Middle frontal gyrus (tissue), 1 donor: ENCODE measurements around the gene FCHO2.

Source experiments
- DNase-seq: peaks from one replicate; pipeline ENCODE4 v3.0.0-alpha.2; 2015; ENCODE audit warnings: low spot score; ENCODE audit errors: extremely low spot score

Gene FCHO2

GRCh38 chr5:73028991-73029595 is 73.3 kb downstream of the FCHO2 start:
- DNase-seq: no peak

- no peak for DNase-seq
These were observed 74.7 kb downstream of the FCHO2 start for GRCh38 chr5:73030531-73030930.

GRCh38 chr5:73030995-73031394 is 75.2 kb downstream of the FCHO2 start:
- no peak for DNase-seq

- no peak for DNase-seq
These were observed 76.0 kb downstream of the FCHO2 start for GRCh38 chr5:73031839-73032238.

- DNase-seq: no peak
These were observed 76.8 kb downstream of the FCHO2 start for GRCh38 chr5:73032635-73033034.

- DNase-seq: no peak
These were observed 81.7 kb downstream of the FCHO2 start for GRCh38 chr5:73037545-73037944.

GRCh38 chr5:73039082-73039481 is 83.2 kb downstream of the FCHO2 start:
- DNase-seq: no peak

- DNase-seq: no peak
These were observed 87.2 kb downstream of the FCHO2 start for GRCh38 chr5:73042993-73043392.

- no peak for DNase-seq
These were observed 88.7 kb downstream of the FCHO2 start for GRCh38 chr5:73044546-73044945.

- no peak for DNase-seq
These were observed 89.8 kb downstream of the FCHO2 start for GRCh38 chr5:73045623-73046022.

- DNase-seq: no peak
These were observed 105.8 kb downstream of the FCHO2 start for GRCh38 chr5:73061593-73061992.

- DNase-seq: no peak
These were observed 110.6 kb downstream of the FCHO2 start for GRCh38 chr5:73066466-73066865.

GRCh38 chr5:73067213-73067612 is 111.4 kb downstream of the FCHO2 start:
- DNase-seq: no peak

GRCh38 chr5:73081093-73081492 is 125.3 kb downstream of the FCHO2 start:
- no peak for DNase-seq

- no peak for DNase-seq
These were observed 132.2 kb downstream of the FCHO2 start for GRCh38 chr5:73088026-73088425.

GRCh38 chr5:73093943-73094342 is 138.1 kb downstream of the FCHO2 start:
- no peak for DNase-seq

GRCh38 chr5:73094415-73094814 is 138.6 kb downstream of the FCHO2 start:
- DNase-seq: no peak

- DNase-seq: no peak
These were observed 139.9 kb downstream of the FCHO2 start for GRCh38 chr5:73095564-73096238.

- DNase-seq: no peak
These were observed 140.4 kb downstream of the FCHO2 start for GRCh38 chr5:73096239-73096575.

GRCh38 chr5:73097740-73098139 is 141.9 kb downstream of the FCHO2 start:
- no peak for DNase-seq

GRCh38 chr5:73100109-73100508 is 144.3 kb downstream of the FCHO2 start:
- no peak for DNase-seq

- DNase-seq: no peak
These were observed 148.0 kb downstream of the FCHO2 start for GRCh38 chr5:73103870-73104299.

GRCh38 chr5:73104326-73104725 is 148.5 kb downstream of the FCHO2 start:
- no peak for DNase-seq
